Stimulated activated naive B cell treated with anti-CD40 and anti-IgM and Interleukin-4, amounts not matched to agents 10 μg/mL and 1 μg/mL and 100 μg/mL, for 72 hours (primary cell): ENCODE data around the gene PARD6G.
"Not testable (repeated sequence)": the region's sequence is repeated elsewhere in the genome, so short reads cannot be mapped to it uniquely, and the experiment has no call there.

Experiments used
- ATAC-seq, 2 donors: fragments of 150-1000 bp; cut with Tn5 transposase; replicated peaks; 2 replicates each; pipeline ENCODE4 v1.10.0; 2021; ENCODE audit warnings: moderate library complexity in 1 of 2
- DNase-seq: peaks from one replicate; pipeline ENCODE4 v3.0.0; 2021
- H3K27ac Mint-ChIP-seq: one replicate; pipeline ENCODE4 v1.8.0; 2022; ENCODE audit warnings: mild to moderate bottlenecking, mixed read lengths
- H3K27me3 Mint-ChIP-seq, 2 donors: one replicate each; pipeline ENCODE4 v1.8.0; 2022; ENCODE audit warnings: mixed read lengths in 2 of 2
- H3K36me3 Mint-ChIP-seq, 2 donors: one replicate each; pipeline ENCODE4 v1.8.0; 2022; ENCODE audit warnings: mixed read lengths in 2 of 2, mild to moderate bottlenecking in 1 of 2
- H3K4me1 Mint-ChIP-seq, 2 donors: one replicate each; pipeline ENCODE4 v1.8.0; 2022; ENCODE audit warnings: mixed read lengths in 2 of 2, mild to moderate bottlenecking in 1 of 2
- H3K4me3 Mint-ChIP-seq, 2 donors: one replicate each; pipeline ENCODE4 v1.8.0; 2022; ENCODE audit warnings: mild to moderate bottlenecking in 2 of 2, mixed read lengths in 2 of 2, moderate library complexity in 1 of 2
- H3K9me3 Mint-ChIP-seq, 2 donors: one replicate each; pipeline ENCODE4 v1.8.0; 2022; ENCODE audit warnings: mixed read lengths in 2 of 2, mild to moderate bottlenecking in 1 of 2

PARD6G gene

GRCh38 chr18:80170395-80171053, 76.8 kb downstream of the PARD6G start:
- peaks cover 5 to 9% of the 10 kb centered on the region in 2 donors for H3K4me1 Mint-ChIP-seq
- H3K4me3 Mint-ChIP-seq: no peak overlapping the region
- peaks cover 48 to 61% of the 10 kb centered on the region in 2 donors for H3K27me3 Mint-ChIP-seq
- H3K9me3 Mint-ChIP-seq: peaks cover 4 to 9% of the 10 kb centered on the region in 2 donors
- DNase-seq: no peak
- H3K27ac Mint-ChIP-seq: no peak overlapping the region
- ATAC-seq: no peak
- no peaks in the 10 kb centered on the region for H3K36me3 Mint-ChIP-seq

DNA sequence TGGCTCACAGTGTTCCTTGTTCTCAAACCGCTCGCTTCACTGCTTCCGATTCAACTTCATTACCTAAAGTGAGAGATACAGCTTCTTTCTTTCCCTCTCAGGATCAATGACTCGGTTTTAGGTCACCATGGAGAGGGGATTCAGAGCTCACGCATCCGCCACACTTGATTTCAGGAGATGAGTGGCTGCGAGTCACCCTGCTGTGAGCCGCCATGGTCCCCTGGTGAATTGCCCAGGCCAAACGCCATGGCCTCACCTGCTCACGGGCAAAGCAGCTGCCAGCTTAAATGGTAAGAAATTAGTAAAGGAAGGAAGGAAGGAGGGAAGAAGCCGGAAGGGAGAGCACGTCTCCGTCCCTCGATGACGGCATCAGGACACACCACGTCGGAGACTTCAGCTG, 77.7 kb downstream of the PARD6G start:
- DNase-seq (no peak), ATAC-seq (no peak)
- H3K27me3 Mint-ChIP-seq: peaks cover 41 to 52% of the 10 kb centered on the region in 2 donors
- H3K4me1 Mint-ChIP-seq: peaks cover 5 to 9% of the 10 kb centered on the region in 2 donors
- peaks cover 0 to 2% of the 10 kb centered on the region in 2 donors for H3K36me3 Mint-ChIP-seq
- H3K27ac Mint-ChIP-seq: no peak overlapping the region
- peaks cover 5 to 11% of the 10 kb centered on the region in 2 donors for H3K9me3 Mint-ChIP-seq
- H3K4me3 Mint-ChIP-seq: no peak overlapping the region

DNA sequence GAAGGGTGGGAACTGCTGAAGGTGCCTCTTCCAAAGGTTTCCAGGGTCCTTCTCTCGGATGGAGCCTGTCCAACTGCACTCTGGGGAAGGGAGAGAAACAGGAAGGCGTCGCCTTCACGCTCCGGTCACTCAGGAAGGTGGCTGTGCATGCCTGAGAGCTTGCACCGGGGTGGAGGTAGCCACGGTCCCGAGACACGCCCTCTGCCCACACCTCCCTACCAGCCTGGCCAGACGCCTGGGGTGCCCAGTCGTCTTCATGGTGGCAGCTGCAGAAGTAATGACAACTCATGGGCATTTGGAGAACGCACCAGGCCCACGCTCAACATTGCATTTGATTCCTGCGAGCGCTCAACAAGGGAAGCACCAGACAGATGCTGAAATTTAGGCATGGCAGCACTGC, 78.3 kb downstream of the PARD6G start:
- Mint-ChIP-seq H3K4me1 (peaks cover 5 to 9% of the 10 kb centered on the region in 2 donors), H3K4me3 (no peak overlapping the region), H3K27me3 (peaks cover 37 to 46% of the 10 kb centered on the region in 2 donors), H3K27ac (no peak overlapping the region), H3K9me3 (peaks cover 11 to 17% of the 10 kb centered on the region in 2 donors), H3K36me3 (peaks cover 3 to 5% of the 10 kb centered on the region in 2 donors)
- DNase-seq: no peak
- ATAC-seq: no peak

DNA sequence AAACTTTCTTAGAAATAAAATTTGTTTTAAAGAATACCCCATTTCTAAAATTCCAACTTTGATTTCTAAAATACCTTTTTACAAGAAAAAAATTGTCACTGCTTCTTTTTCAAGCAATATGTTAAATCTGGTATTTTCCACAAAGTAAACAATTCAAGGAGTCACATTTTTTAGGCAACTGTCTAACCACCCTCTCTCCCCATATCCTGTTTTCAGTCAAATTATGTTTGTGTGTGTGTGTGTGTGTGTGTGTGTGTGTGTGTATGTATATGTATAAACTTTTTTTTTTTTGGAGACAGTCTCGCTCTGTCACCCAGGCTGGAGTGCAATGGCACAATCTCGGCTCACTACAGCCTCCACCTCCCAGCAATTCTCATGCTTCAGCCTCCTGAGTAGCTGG, 79.0 kb downstream of the PARD6G start:
- DNase-seq: no peak
- Mint-ChIP-seq H3K4me1 (peaks cover 5 to 9% of the 10 kb centered on the region in 2 donors), H3K27me3 (peaks cover 40 to 42% of the 10 kb centered on the region in 2 donors), H3K27ac (no peak overlapping the region), H3K36me3 (peaks cover 5% of the 10 kb centered on the region in 2 donors), H3K9me3 (peaks cover 11 to 18% of the 10 kb centered on the region in 2 donors), H3K4me3 (no peak overlapping the region)
- no peak for ATAC-seq

DNA sequence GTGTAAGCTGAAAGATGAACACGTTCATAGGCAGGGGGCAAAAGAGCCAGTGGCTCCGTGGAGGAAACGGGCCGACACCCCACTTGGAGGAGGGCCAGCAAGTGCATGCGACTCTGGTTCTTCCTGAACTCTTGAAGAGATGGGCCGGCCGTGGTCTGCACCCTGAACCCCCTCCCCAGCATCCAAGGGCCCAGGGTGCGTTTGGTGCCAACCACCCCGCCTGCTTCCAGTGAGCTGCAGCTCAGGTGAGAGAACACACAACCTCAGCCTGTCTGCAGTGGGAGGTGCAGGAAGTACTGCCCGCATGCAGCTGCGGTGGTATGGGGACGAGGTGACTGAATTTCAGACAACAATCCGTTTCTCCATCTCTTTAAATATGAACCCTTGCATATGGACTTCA, 79.4 kb downstream of the PARD6G start:
- ATAC-seq: no peak
- no peak for DNase-seq
- Mint-ChIP-seq H3K36me3 (peaks cover 5 to 7% of the 10 kb centered on the region in 2 donors), H3K27ac (no peak overlapping the region), H3K4me1 (peaks cover 5 to 9% of the 10 kb centered on the region in 2 donors), H3K9me3 (peaks cover 11 to 19% of the 10 kb centered on the region in 2 donors), H3K4me3 (no peak overlapping the region), H3K27me3 (peaks cover 38 to 44% of the 10 kb centered on the region in 2 donors)

DNA sequence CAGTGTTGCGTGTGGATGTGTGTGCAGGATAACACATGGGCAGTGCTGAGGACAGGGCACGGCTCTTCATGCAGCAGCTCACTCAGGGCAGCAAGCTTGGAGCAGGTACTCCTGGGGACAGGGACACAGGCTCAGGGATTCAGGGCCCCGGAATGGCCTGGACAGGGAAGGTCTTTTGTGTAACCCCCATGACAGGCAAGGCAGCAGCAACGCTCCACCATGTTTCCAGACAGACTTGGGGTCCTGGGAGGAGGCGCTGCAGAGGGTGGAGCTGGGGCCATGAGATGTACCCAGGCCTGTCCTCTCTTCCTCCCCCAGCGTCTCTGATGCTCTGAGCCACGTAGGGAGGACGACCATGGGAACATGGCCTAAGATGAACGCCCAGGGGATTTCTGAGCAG, 80.0 kb downstream of the PARD6G start:
- ATAC-seq: no peak
- no peak overlapping the region for H3K27ac Mint-ChIP-seq
- H3K4me3 Mint-ChIP-seq: no peak overlapping the region
- H3K4me1 Mint-ChIP-seq: peaks cover 5 to 9% of the 10 kb centered on the region in 2 donors
- DNase-seq: no peak
- H3K27me3 Mint-ChIP-seq: peaks cover 32 to 49% of the 10 kb centered on the region in 2 donors
- H3K36me3 Mint-ChIP-seq: peaks cover 9 to 10% of the 10 kb centered on the region in 2 donors
- H3K9me3 Mint-ChIP-seq: peaks cover 11 to 19% of the 10 kb centered on the region in 2 donors

- H3K4me1 Mint-ChIP-seq: peaks cover 5 to 8% of the 10 kb centered on the region in 2 donors
- H3K27ac Mint-ChIP-seq: no peak overlapping the region
- peaks cover 11 to 19% of the 10 kb centered on the region in 2 donors for H3K9me3 Mint-ChIP-seq
- no peak overlapping the region for H3K4me3 Mint-ChIP-seq
- peaks cover 9 to 10% of the 10 kb centered on the region in 2 donors for H3K36me3 Mint-ChIP-seq
- peaks cover 26 to 47% of the 10 kb centered on the region in 2 donors for H3K27me3 Mint-ChIP-seq
- no peak for ATAC-seq
- no peak for DNase-seq
Observed at GRCh38 chr18:80166725-80167124, 80.6 kb downstream of the PARD6G start.

DNA sequence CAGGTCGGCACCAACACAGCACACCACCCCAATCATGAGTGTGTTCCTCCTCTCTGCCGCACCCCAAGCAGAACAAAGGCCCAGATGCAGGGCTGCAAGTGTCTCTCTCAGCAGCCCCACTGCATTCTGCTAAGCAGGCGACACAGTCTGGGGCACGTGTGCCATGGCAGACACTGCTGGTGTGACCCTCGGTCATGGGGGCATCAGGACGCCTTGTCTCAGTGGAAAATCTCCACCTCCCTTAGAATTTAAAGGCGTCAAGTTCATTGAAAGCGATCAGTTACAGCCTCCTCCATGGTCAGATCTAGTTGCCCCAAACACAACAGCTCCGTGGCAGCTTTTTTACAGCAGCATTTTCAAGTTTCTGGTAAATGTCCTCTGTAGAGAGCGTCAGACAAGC, 81.1 kb downstream of the PARD6G start:
- peaks cover 11 to 19% of the 10 kb centered on the region in 2 donors for H3K9me3 Mint-ChIP-seq
- peaks cover 9 to 10% of the 10 kb centered on the region in 2 donors for H3K36me3 Mint-ChIP-seq
- peaks cover 22 to 42% of the 10 kb centered on the region in 2 donors for H3K27me3 Mint-ChIP-seq
- H3K4me3 Mint-ChIP-seq: no peak overlapping the region
- H3K4me1 Mint-ChIP-seq: peaks cover 2 to 3% of the 10 kb centered on the region in 2 donors
- DNase-seq: no peak
- no peak overlapping the region for H3K27ac Mint-ChIP-seq
- no peak for ATAC-seq

DNA sequence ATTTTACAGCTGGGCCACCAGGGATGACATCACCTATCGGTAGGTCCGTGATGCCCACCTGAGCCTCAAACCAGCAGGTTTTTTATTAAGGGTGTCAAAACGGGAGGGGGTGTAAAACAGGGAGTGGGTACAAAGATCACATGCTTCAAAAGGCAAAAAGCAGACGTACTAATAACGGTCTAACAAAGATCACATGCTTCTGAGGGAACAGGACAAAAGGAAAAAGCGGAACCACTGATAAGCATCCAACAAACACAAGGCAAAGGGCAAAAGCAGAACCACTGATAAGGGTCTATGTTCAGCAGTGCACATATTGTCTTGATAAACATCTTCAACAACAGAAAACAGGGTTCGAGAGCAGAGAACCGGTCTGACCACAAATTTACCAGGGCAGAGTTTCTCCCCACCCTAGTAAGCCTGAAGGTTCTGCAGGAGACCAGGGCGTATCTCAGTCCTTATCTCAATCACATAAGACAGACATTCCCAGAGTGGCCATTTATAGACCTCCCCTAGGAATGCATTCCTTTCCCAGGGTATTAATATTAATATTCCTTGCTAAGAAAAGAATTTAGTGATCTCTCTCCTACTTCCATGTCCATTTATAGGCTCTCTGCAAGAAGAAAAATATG, 82.5 kb downstream of the PARD6G start:
- H3K27me3 Mint-ChIP-seq: peaks cover 10 to 41% of the 10 kb centered on the region in 2 donors
- H3K4me1 Mint-ChIP-seq, ATAC-seq, DNase-seq, H3K4me3 Mint-ChIP-seq, H3K27ac Mint-ChIP-seq: not testable (repeated sequence)
- H3K36me3 Mint-ChIP-seq: peaks cover 9 to 10% of the 10 kb centered on the region in 2 donors
- peaks cover 11 to 19% of the 10 kb centered on the region in 2 donors for H3K9me3 Mint-ChIP-seq

GRCh38 chr18:80163183-80163582, 84.1 kb downstream of the PARD6G start:
- Mint-ChIP-seq H3K27ac (no peak overlapping the region), H3K4me1 (no peaks in the 10 kb centered on the region), H3K4me3 (no peak overlapping the region), H3K27me3 (peaks cover 4 to 34% of the 10 kb centered on the region in 2 donors), H3K36me3 (peaks cover 9 to 10% of the 10 kb centered on the region in 2 donors), H3K9me3 (peaks cover 11 to 19% of the 10 kb centered on the region in 2 donors)
- DNase-seq: no peak
- ATAC-seq: no peak

- Mint-ChIP-seq H3K27me3 (peaks cover 4 to 27% of the 10 kb centered on the region in 2 donors), H3K36me3 (peaks cover 9 to 10% of the 10 kb centered on the region in 2 donors), H3K4me3 (no peak overlapping the region), H3K4me1 (no peaks in the 10 kb centered on the region), H3K9me3 (peaks cover 11 to 17% of the 10 kb centered on the region in 2 donors), H3K27ac (no peak overlapping the region)
- DNase-seq (no peak), ATAC-seq (no peak)
Observed at GRCh38 chr18:80161781-80162417, 85.4 kb downstream of the PARD6G start.

DNA sequence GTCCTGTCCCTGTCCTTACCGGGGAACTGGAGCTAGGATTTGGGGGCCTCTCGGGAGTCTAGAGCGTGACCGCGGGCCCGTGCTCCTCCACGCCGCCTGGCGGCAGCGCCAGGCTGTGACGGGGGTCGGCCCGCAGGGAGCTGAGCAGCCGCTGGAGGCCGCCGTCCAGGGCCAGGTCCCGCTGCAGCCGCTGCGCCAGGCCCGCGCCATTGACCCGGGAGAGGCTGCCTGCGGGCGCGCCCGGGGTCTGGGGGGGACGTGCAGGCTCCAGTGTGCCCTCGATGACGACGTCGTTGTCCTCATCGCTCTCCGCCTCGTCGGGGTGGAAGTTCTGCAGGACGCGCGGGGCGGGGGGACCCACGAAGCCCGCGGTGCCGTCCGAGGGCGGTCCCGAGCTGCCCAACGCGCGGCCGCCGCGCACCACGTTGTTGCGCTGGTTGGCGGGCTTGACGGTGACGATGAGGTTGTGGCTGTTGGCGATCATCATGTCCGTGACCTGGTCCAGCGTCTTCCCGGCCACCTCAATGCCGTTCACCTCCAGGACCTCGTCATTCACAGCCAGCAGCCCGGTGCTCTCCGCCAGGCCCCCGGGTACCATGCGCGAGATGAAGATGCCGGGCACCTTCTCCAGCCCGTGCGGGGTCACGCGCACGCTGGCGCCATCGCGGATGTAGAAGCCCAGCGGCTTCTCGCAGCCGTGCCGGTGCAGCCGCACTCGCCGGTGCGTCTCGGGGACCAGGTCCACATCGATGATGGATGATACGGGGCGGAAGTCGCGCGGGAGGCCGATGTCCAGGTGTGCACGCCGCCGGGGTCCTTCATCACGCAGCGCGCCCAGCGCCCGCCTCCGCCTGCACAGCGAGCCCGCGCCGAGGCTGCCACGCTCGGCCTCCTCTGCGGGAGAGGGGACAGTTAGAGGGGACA, 87.3 kb downstream of the PARD6G start:
- H3K36me3 Mint-ChIP-seq: peaks cover 9 to 10% of the 10 kb centered on the region in 2 donors
- peak overlapping the region; percentile 22 to 36 for H3K4me3 Mint-ChIP-seq

DNA sequence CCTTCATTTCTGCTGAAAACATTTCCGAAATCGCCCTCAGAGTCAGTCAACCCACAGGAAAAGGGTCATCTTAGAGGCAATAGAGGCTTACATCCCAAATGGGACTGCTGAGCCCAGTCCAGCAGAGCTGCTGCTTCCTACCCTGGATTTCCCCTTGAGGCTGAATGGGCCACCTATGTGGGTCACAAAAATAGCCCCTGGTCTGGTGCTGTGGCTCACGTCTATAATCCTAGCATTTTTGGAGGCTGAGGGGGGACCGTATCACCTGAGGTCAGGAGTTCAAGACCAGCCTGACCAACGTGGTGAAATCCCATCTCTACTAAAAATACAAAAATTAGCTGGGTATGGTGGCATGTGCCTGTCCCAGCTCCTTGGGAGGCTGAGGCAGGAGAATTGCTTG, 88.9 kb downstream of the PARD6G start:
- Mint-ChIP-seq H3K27ac (no peak overlapping the region), H3K4me1 (peaks cover 0 to 8% of the 10 kb centered on the region in 2 donors), H3K36me3 (peaks cover 5% of the 10 kb centered on the region in 2 donors), H3K4me3 (no peak overlapping the region), H3K9me3 (peaks cover 0 to 1% of the 10 kb centered on the region in 2 donors), H3K27me3 (peaks cover 0 to 18% of the 10 kb centered on the region in 2 donors)
- DNase-seq (no peak), ATAC-seq (no peak)

More for the DNA sequence above, 87.3 kb downstream of the PARD6G start:
- peaks cover 7 to 10% of the 10 kb centered on the region in 2 donors for H3K9me3 Mint-ChIP-seq
- ATAC-seq (peak; percentile 67 to 95), DNase-seq (peak; percentile 37)
- no peak overlapping the region for H3K27ac Mint-ChIP-seq
- peaks cover 0 to 21% of the 10 kb centered on the region in 2 donors for H3K27me3 Mint-ChIP-seq
- no peaks in the 10 kb centered on the region for H3K4me1 Mint-ChIP-seq
